Retina (tissue), 1 donor: ENCODE measurements around the gene RPS19BP1.

ENCODE experiments used
- DNase-seq: peaks from one replicate; pipeline ENCODE4 v3.0.0-alpha.2; 2016

RPS19BP1 gene

GRCh38 chr22:39532215-39533073, at the start of gene RPS19BP1:
Gene RPS19BP1 (minus strand): TSS chr22:39532748. CDS start chr22:39532738, 10 bp downstream.
- peak; percentile 98 for DNase-seq

GRCh38 chr22:39581303-39581702, 48.8 kb upstream of the RPS19BP1 start:
- no peak for DNase-seq

- no peak for DNase-seq
Observed at GRCh38 chr22:39580795-39581194, 48.2 kb upstream of the RPS19BP1 start.

GRCh38 chr22:39580006-39580441, 47.5 kb upstream of the RPS19BP1 start:
- no peak for DNase-seq

- no peak for DNase-seq
Observed at GRCh38 chr22:39577900-39578299, 45.4 kb upstream of the RPS19BP1 start.

GRCh38 chr22:39577366-39577765, 44.8 kb upstream of the RPS19BP1 start:
- DNase-seq, result no peak

- DNase-seq, result no peak
Observed at GRCh38 chr22:39576027-39576426, 43.5 kb upstream of the RPS19BP1 start.

- DNase-seq, result no peak
Observed at GRCh38 chr22:39575552-39575825, 42.9 kb upstream of the RPS19BP1 start.

- no peak for DNase-seq
Observed at GRCh38 chr22:39574779-39575551, 42.4 kb upstream of the RPS19BP1 start.

- DNase-seq, result no peak
Observed at GRCh38 chr22:39571538-39571937, 39.0 kb upstream of the RPS19BP1 start.

GRCh38 chr22:39570665-39571064, 38.1 kb upstream of the RPS19BP1 start, which contains the start of gene CACNA1I:
Gene CACNA1I (plus strand): TSS chr22:39570753. CDS start chr22:39570753, 0 bp downstream.
- no peak for DNase-seq

- DNase-seq, result no peak
Observed at GRCh38 chr22:39570226-39570625, 37.7 kb upstream of the RPS19BP1 start.

GRCh38 chr22:39569066-39569465, 36.5 kb upstream of the RPS19BP1 start:
- no peak for DNase-seq

GRCh38 chr22:39568278-39568981, 35.9 kb upstream of the RPS19BP1 start:
- DNase-seq, result no peak

GRCh38 chr22:39567135-39567946, 34.8 kb upstream of the RPS19BP1 start:
- no peak for DNase-seq

- DNase-seq, result no peak
Observed at GRCh38 chr22:39565414-39565944, 32.9 kb upstream of the RPS19BP1 start.

- DNase-seq, result no peak
Observed at GRCh38 chr22:39563571-39564428, 31.3 kb upstream of the RPS19BP1 start.

GRCh38 chr22:39562839-39563489, 30.4 kb upstream of the RPS19BP1 start:
- no peak for DNase-seq

- no peak for DNase-seq
Observed at GRCh38 chr22:39560127-39560526, 27.6 kb upstream of the RPS19BP1 start.

GRCh38 chr22:39559456-39560105, 27.0 kb upstream of the RPS19BP1 start:
- DNase-seq, result peak; percentile 58
